IMR-90 (cell line): Measurements from ENCODE around the gene ADARB2. TPM values are rescaled to one million over a fixed set of nuclear protein-coding genes. Genes with fewer than 3 reads are reported as not detected.

ENCODE experiments used
- ATAC-seq: fragments of 200-7000 bp; cut with Tn5 transposase; 2 replicates; pipeline ENCODE4 v1.9.1; 2020; ENCODE audit warnings: low read depth, mild to moderate bottlenecking, moderate library complexity
- BruUV-seq: library from RNA; stranded (reverse); fragments of 400-500 nt; replicated peaks from 2 replicates; lab custom pipeline; 2021; lab: Mats Ljungman, UMichigan
- CTCF ChIA-PET: fragments of 300-600 bp; formaldehyde crosslinking; extraction: SDS; loops from one replicate; lab custom pipeline; 2021; ENCODE audit warnings: antibody characterized with exemption; lab: Yijun Ruan, JAX
- POLR2A ChIA-PET: fragments of 300-600 bp; sonication (Branson Sonifier 250); formaldehyde crosslinking; loops from one replicate; lab custom pipeline; 2022; ENCODE audit warnings: antibody characterized with exemption; ENCODE audit not compliant: unreplicated experiment; lab: Charles Lee
- DNase-seq: peaks from one replicate; pipeline ENCODE4 v3.0.0; 2013
- H2AFZ ChIP-seq: replicated peaks from 2 replicates; pipeline ENCODE3; 2013; ENCODE audit warnings: low read length, mild to moderate bottlenecking; ENCODE audit not compliant: poor library complexity
- H2AK5ac ChIP-seq: 2 replicates; pipeline ENCODE4 v1.6.1; 2013; ENCODE audit warnings: low read depth, low read length, inconsistent platforms
- H2AK9ac ChIP-seq: replicated peaks from 2 replicates; pipeline ENCODE3; 2013; ENCODE audit warnings: mild to moderate bottlenecking, low read depth, low read length, moderate library complexity; ENCODE audit not compliant: poor library complexity
- H2BK120ac ChIP-seq: 2 replicates; pipeline ENCODE4 v1.6.1; 2013; ENCODE audit warnings: low read depth, low read length, inconsistent platforms
- H2BK15ac ChIP-seq: 3 replicates; pipeline ENCODE4 v1.6.1; 2013; ENCODE audit warnings: low read depth, low read length, inconsistent platforms
- H2BK20ac ChIP-seq: 2 replicates; pipeline ENCODE4 v1.6.1; 2013; ENCODE audit warnings: low read depth, mild to moderate bottlenecking, inconsistent platforms, low read length, moderate library complexity
- H2BK5ac ChIP-seq: 2 replicates; pipeline ENCODE4 v1.6.1; 2013; ENCODE audit warnings: mild to moderate bottlenecking, low read depth, low read length, inconsistent platforms; ENCODE audit not compliant: poor library complexity, severe bottlenecking
- H3K14ac ChIP-seq: replicated peaks from 2 replicates; pipeline ENCODE4 v1.6.1; 2013; ENCODE audit warnings: low read depth, low read length, inconsistent platforms
- H3K18ac ChIP-seq: 2 replicates; pipeline ENCODE4 v1.6.1; 2013; ENCODE audit warnings: low read depth, low read length, control low read depth
- H3K23ac ChIP-seq: 2 replicates; pipeline ENCODE4 v1.6.1; 2013; ENCODE audit warnings: low read depth, low read length, inconsistent platforms
- H3K27ac ChIP-seq: 2 replicates; pipeline ENCODE4 v1.5.1; 2013; ENCODE audit warnings: mild to moderate bottlenecking, control low read depth, low read length; ENCODE audit not compliant: insufficient read depth
- H3K27me3 ChIP-seq: 2 replicates; pipeline ENCODE4 v1.6.1; 2013; ENCODE audit warnings: low read length; ENCODE audit not compliant: control insufficient read depth, insufficient read depth
- H3K36me3 ChIP-seq: 2 replicates; pipeline ENCODE4 v1.6.1; 2013; ENCODE audit warnings: low read length, mixed read lengths; ENCODE audit not compliant: control insufficient read depth, insufficient read depth
- H3K4ac ChIP-seq: 2 replicates; pipeline ENCODE4 v1.6.1; 2013; ENCODE audit warnings: low read depth, low read length, inconsistent platforms
- H3K4me1 ChIP-seq: 2 replicates; pipeline ENCODE4 v1.6.1; 2013; ENCODE audit warnings: low read length, mixed read lengths; ENCODE audit not compliant: control insufficient read depth, insufficient read depth
- H3K4me2 ChIP-seq: 2 replicates; pipeline ENCODE4 v1.6.1; 2013; ENCODE audit warnings: low read depth, mild to moderate bottlenecking, control low read depth, low read length, moderate library complexity
- H3K4me3 ChIP-seq: 2 replicates; pipeline ENCODE4 v1.5.1; 2013; ENCODE audit warnings: low read depth, mild to moderate bottlenecking, control low read depth, low read length, moderate library complexity; ENCODE audit not compliant: insufficient read depth
- H3K56ac ChIP-seq: 2 replicates; pipeline ENCODE4 v1.6.1; 2013; ENCODE audit warnings: low read length, inconsistent platforms; ENCODE audit not compliant: insufficient read depth; ENCODE audit errors: extremely low read depth
- H3K79me1 ChIP-seq, 2 experiments: 2 replicates each; pipeline ENCODE4 v1.6.1; 2013; ENCODE audit warnings: low read length in 2 of 2, inconsistent platforms in 1 of 2, low read depth in 1 of 2
- H3K9ac ChIP-seq: 2 replicates; pipeline ENCODE4 v1.6.1; 2013; ENCODE audit warnings: low read depth, low read length, control low read depth
- H3K9me1 ChIP-seq: 2 replicates; pipeline ENCODE4 v1.6.1; 2013; ENCODE audit warnings: low read length, inconsistent platforms; ENCODE audit not compliant: insufficient read depth
- H3K9me3 ChIP-seq: 2 replicates; pipeline ENCODE4 v1.6.1; 2013; ENCODE audit warnings: low read length; ENCODE audit not compliant: control insufficient read depth, insufficient read depth
- H4K20me1 ChIP-seq: 2 replicates; pipeline ENCODE4 v1.6.1; 2013; ENCODE audit warnings: low read length, inconsistent platforms; ENCODE audit not compliant: insufficient read depth
- H4K5ac ChIP-seq: 2 replicates; pipeline ENCODE4 v1.6.1; 2013; ENCODE audit warnings: mild to moderate bottlenecking, low read depth, low read length, control low read depth
- H4K8ac ChIP-seq, 2 experiments: 2 replicates each; pipeline ENCODE4 v1.6.1; 2013; ENCODE audit warnings: low read depth in 2 of 2, low read length in 2 of 2, control low read depth in 1 of 2, inconsistent platforms in 1 of 2
- H4K91ac ChIP-seq: 2 replicates; pipeline ENCODE4 v1.6.1; 2013; ENCODE audit warnings: low read depth, low read length, inconsistent platforms; ENCODE audit not compliant: insufficient read depth
- CHD1 ChIP-seq: IDR thresholded peaks from 2 replicates; pipeline ENCODE4 v1.6.1; 2012; ENCODE audit warnings: low read depth, low read length, improper control_type of control experiment
- FOS ChIP-seq: fragments of 150-350 bp; IDR thresholded peaks from 2 replicates; pipeline ENCODE4 v1.6.1; 2016; ENCODE audit warnings: low read depth, low read length
- MAFK ChIP-seq: IDR thresholded peaks from 2 replicates; pipeline ENCODE4 v1.6.1; 2012; ENCODE audit warnings: low read depth, low read length, improper control_type of control experiment
- MXI1 ChIP-seq: IDR thresholded peaks from 2 replicates; pipeline ENCODE4 v1.6.1; 2012; ENCODE audit warnings: low read depth, mild to moderate bottlenecking, low read length, moderate library complexity, borderline replicate concordance
- NFE2L2 ChIP-seq: fragments of 150-350 bp; IDR thresholded peaks from 2 replicates; pipeline ENCODE4 v1.6.1; 2016; ENCODE audit warnings: low read depth, mild to moderate bottlenecking, low read length
- POLR2A ChIP-seq: IDR thresholded peaks from 2 replicates; pipeline ENCODE4 v1.6.1; 2012; ENCODE audit warnings: mild to moderate bottlenecking, low read depth, low read length
- RAD21 ChIP-seq: IDR thresholded peaks from 2 replicates; pipeline ENCODE4 v1.6.1; 2012; ENCODE audit warnings: low read length, improper control_type of control experiment
- SMC3 ChIP-seq: fragments of 150-350 bp; IDR thresholded peaks from 2 replicates; pipeline ENCODE4 v1.6.1; 2016; ENCODE audit warnings: low read depth, mild to moderate bottlenecking, antibody characterized with exemption, low read length, moderate library complexity
- USF2 ChIP-seq: fragments of 150-350 bp; IDR thresholded peaks from 2 replicates; pipeline ENCODE4 v1.6.1; 2017; ENCODE audit warnings: mild to moderate bottlenecking, antibody characterized with exemption, low read length, low read depth
- WGBS, 2 experiments: methylation state at CpG; one replicate each; pipeline versions ENCODE4 v1.1.5 to v1.1.7; 2013; ENCODE audit warnings: missing lambda C conversion rate in 2 of 2; ENCODE audit not compliant: insufficient read length in 1 of 2; ENCODE audit errors: extremely low coverage in 2 of 2; 5-methylcytosine and 5-hydroxymethylcytosine counted together
- dilution Hi-C: fragments of 300-500 bp; cut with HindIII; formaldehyde crosslinking; loops from one replicate; pipeline ENCODE4 v1.14.3; 2018; ENCODE audit warnings: low sequenced_read_pairs; ENCODE audit not compliant: unreplicated experiment
- in situ Hi-C: fragments of 300-500 bp; cut with MboI; formaldehyde crosslinking; loops from 3 replicates; pipeline ENCODE4 v1.14.3; 2019; ENCODE audit warnings: low sequenced_read_pairs, inconsistent platforms, mixed read lengths
- intact Hi-C: fragments of 100-400 bp; cut with micrococcal nuclease; formaldehyde crosslinking; loops from 2 replicates; pipeline ENCODE4 v1.10.0; 2022
- polyA plus RNA-seq, 3 experiments: library from polyadenylated mRNA; depleted of rRNA; stranded (reverse); fragments of >200 nt; gene quantifications; 2 replicates each; pipeline ENCODE4 v1.2.3, GENCODE V29; 2012; ENCODE audit warnings: low replicate concordance in 1 of 3
- total RNA-seq: library from RNA; depleted of rRNA; stranded (reverse); fragments of >200 nt; gene quantifications from 2 replicates; pipeline ENCODE4 v1.2.3, GENCODE V29; 2012

ADARB2 gene
- total and polyA plus RNA-seq, 2 of the 4 experiments (the other 2 are of a cell fraction): not detected

DNA sequence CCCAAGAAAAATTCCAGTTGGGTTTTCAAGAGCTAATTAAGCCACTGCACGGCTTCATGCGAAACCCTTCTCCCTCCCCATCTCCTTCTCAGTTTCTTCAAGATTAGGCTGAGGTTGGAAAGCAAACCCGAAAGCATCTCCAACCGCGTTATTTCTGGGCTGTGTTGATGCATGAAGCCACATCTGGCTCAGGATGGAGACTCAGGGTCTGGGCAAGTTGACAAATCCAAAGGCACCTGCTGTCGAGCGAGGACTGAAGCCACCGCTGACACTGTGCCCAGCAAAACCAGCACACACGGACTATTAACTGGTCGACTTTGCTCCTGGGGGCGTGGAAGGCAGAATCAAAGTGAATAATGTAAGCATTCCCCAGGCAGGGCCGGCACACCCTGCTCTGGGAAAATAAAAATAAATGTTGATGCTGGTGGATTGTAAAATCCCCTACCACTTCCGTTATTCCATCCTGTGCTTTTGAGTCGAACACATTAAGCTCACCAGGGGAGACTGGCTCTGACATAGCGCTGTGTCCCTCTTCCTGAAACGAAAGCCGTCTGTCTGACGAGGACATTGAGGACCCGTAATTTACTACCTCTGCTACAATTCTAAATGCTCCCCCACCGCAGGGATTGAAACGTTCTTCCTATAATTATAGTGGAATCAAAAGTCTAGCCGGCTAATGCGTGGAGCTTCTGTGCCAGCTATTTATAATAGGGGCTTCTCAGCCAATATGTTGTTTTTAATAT is 269.8 kb downstream of the ADARB2 start:
- DNase-seq: no peak
- H3K9me1 ChIP-seq: no peaks in the 10 kb centered on the region
- TF ChIP-seq RAD21 (no peak), MXI1 (no peak), NFE2L2 (no peak), POLR2A (no peak), FOS (no peak), USF2 (no peak), CHD1 (no peak), SMC3 (no peak), MAFK (no peak)
- no peaks in the 10 kb centered on the region for H3K4me1 ChIP-seq
- dilution Hi-C loops: no loop called here
- no peak for ATAC-seq
- no peak overlapping the region for H2AFZ ChIP-seq
- H3K36me3 ChIP-seq: no peaks in the 10 kb centered on the region
- H4K91ac ChIP-seq: no peak overlapping the region
- no peaks in the 10 kb centered on the region for H3K27me3 ChIP-seq
- no peak overlapping the region for H4K8ac ChIP-seq
- no peak overlapping the region for H2BK20ac ChIP-seq
- WGBS, 2 experiments: no CpG with 5 or more reads among the region's 23 CpGs
- H3K4me2 ChIP-seq: no peak overlapping the region
- intact Hi-C loops: no loop called here
- no peak overlapping the region for H2BK120ac ChIP-seq
- H3K9me3 ChIP-seq: peaks cover 46% of the 10 kb centered on the region
- no peak overlapping the region for H3K14ac ChIP-seq
- in situ Hi-C loops: no loop called here
- POLR2A ChIA-PET: no interaction called here
- no peak overlapping the region for H3K4ac ChIP-seq
- H2AK5ac ChIP-seq: no peak overlapping the region
- H3K23ac ChIP-seq: no peak overlapping the region
- CTCF ChIA-PET: no interaction called here
- H3K4me3 ChIP-seq: no peak overlapping the region
- no TSS peak for BruUV-seq
- H3K79me1 ChIP-seq: no peaks in the 10 kb centered on the region
- H2BK15ac ChIP-seq: no peak overlapping the region
- no peaks in the 10 kb centered on the region for H4K20me1 ChIP-seq
- no peak overlapping the region for H2AK9ac ChIP-seq
- H3K18ac ChIP-seq: no peak overlapping the region
- no peak overlapping the region for H2BK5ac ChIP-seq
- no peak overlapping the region for H4K5ac ChIP-seq
- no peak overlapping the region for H3K9ac ChIP-seq
- H3K56ac ChIP-seq: no peak overlapping the region
- H3K27ac ChIP-seq: no peak overlapping the region
